HS-27A (cell line): ENCODE results near the gene KYNU.
A peak's percentile ranks its signal among the peaks of the same experiment; 100 is the strongest.
"Not testable (repeated sequence)": the region's sequence is repeated elsewhere in the genome, so short reads cannot be mapped to it uniquely, and the experiment has no call there.

Experiments used
- DNase-seq: peaks from one replicate; pipeline ENCODE4 v3.0.0-alpha.2; 2012; ENCODE audit warnings: low read depth, missing footprints

The KYNU gene

DNA sequence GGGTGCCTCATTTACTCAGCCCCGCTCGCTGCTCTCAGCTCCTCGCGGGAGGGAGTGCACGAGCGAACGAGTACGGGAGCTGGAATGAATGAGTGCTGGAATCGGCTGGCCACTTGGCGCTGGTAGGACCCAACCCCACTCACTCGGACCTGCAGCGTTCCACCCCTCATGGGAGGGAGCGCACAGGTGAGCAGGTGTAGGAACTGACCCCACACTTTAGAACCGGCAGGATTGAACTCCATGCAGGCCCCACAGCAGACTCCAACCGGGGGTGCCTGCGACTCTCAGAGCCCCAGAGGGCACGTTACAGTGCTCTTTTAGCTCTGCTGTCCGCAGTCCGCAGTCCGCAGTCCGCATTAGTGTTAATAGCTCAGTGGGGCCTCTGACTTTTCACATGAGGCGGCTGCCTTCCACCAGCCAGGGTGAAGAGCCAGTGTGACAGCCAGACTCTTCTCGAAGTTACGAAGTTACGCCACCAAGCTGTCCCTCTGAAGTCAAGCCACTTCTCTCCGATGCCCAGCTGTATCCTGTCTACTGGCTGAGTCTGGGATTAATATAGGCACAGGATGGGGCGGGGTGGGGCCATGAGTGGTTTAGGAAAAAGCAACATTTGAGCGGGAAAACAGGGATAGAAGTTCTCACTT lies 149.1 kb downstream of the KYNU start:
- no peak for DNase-seq

DNA sequence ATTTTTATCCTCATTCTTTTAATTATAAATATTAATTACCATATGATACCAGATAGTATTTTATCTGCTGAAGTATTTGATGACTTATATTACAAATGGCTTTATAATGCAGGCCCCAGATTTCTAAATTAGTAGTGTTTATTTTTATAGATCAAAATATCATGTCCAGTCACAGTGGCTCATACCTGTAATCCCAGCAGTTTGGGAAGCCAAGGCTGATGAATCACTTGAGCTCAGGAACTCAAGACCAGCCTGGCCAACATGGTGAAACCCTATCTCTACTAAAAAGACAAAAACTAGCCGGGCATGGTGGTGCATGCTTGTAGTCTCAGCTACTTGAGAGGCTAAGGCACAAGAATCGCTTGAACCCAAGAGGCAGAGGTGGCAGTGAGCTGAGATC lies 151.7 kb downstream of the KYNU start:
- peak; percentile 11 for DNase-seq

DNA sequence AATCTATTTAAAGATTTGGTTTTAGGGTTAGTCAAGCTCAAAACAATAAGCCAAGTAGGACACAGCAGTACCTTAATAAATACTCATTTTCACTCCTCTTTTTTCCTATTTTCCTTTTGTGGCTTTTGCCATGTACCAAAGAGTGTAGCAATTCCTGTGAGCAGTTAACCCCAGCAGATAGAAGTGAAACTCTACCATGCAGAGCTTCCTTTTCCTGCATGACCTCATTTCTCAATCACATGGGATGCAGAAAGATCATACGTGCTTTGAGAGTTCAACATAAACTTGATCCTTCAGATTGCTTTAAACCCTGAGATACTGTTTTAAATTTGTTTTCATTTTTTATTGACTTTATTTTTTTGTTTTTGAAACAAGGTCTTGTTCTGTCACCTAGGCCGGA lies 152.7 kb downstream of the KYNU start:
- no peak for DNase-seq

DNA sequence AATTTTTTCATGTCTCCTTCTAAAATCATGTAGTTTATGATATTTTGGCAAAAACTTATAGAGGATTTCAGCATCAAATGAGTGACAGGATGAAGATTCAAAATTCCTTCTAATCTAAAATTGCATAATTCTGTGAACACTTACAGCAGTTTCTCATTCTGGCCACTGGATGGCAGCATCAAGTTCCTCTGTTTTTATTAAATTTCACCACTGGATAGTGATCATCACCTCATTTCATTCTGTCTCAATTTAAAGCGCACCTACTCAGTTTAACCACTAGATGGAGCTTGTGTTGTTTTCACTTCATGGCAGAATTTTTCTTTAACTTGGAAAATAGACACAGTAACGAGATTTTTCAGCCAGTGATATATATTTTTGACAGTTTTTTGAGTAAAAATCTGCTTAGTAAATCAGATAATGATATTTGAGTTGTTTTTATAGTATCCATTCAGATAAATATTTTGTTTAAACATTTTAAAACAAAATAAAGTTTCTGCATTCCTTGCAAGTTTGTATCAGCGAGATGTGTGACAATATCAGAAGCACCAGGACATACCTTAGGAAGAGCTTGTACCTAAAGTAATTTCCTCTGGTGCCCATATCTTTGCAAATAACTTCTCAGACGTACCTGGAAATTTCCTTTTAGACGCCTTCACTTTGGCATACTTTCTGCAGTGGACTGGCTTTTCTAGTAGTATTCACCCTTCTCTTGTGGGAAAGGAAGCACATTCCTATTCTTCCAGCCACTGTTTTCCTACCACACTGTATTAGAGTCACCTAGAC lies 157.0 kb downstream of the KYNU start:
- peak; percentile 51 for DNase-seq

DNA sequence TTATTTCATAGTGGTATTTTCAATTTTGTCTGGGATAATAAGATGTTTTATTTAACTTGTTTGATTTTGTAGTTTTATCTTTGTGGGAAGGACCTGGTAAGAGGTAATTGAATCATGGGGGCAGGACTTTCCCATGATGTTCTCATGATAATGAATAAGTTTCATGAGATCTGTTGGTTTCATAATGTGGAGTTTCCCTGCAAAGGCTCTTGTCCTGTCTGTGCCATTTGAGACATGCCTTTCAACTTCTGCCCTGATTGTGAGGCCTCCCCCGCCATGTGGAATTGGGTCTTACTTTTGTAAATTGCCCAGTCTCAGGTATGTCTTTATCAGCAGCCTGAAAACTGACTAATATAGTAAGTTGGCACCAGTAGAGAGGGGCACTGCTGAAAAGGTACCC lies 174.0 kb downstream of the KYNU start:
- DNase-seq, result no peak

DNA sequence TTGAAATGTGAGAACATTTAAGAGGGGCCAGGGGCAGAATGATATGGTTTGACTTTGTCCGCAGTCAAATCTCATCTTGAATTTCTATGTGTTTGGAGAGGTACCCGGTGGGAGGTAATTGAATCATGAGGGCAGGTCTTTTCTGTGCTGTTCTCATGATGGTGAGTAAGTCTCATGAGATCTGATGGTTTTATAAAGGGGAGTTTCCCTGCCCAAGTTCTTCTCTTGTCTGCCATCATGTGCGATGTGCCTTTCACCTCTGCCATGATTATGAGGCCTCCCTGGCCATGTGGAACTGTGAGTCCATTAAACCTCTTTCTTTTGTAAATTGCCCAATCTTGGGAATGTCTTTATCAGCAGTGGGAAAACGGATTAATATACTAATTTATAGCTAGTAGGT lies 176.0 kb downstream of the KYNU start:
- DNase-seq, result not testable (repeated sequence)

DNA sequence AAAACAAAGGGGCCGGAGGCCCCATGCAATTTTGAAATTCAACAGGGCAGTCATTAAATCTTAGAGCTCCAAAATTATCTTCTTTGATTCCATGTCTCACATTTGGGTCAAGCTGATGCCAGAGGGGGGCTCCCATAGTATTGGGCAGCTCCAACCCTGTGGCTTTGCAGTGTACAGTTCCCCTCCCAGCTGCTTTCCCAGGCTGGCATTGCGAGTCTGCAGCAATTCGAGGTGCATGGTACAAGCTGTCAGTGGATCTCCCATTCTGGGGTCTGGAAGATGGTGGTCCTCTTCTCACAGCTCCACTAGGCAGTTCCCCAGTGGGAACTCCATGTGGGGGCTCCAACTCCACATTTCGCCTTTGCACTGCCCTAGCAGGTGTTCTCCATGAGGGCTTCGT lies 179.1 kb downstream of the KYNU start:
- no peak for DNase-seq

DNA sequence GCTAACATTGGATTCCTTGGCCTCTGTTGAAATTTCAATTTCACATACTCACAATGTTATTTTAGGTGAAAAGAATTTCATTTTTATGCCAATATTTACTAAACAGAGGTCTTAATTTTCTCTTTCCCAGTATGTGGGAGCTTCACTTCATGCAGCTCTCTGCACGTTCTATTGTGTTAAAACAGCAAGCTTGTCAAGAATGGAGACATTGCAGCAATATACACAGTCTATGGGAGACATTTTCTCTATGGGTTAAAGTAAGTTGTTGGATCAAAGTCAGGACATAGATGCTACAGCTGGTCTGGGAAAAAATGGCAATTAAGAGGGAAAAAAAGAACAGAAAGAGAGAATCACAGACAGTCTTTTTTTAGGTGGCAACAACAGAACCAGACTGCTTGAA lies 181.4 kb downstream of the KYNU start:
- no peak for DNase-seq

DNA sequence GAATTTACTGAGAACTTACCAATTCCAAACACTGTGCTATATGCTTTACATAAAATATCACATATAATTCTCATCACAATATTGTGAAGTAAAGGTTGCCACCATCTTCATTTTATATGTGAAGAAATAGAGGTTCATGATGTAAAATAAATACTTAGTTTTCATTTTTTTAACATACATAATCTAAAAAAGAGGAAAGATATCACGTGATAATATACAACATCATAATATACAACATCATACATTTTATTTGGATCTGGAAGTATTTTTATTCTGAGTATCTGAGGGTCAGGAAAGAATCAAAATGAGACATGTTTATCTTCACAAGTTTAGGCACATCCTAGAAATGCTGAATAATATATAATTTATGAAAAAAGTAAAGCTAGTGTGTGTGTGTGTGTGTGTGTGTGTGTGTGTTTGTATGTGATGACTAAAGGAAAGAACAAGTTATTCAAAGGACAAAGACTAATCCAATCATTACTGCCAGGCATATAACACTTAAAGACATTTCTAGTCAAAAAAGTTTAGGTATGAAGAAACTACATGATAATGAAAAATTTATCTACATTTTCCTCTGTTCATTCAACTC lies 186.2 kb downstream of the KYNU start:
- DNase-seq, result no peak

DNA sequence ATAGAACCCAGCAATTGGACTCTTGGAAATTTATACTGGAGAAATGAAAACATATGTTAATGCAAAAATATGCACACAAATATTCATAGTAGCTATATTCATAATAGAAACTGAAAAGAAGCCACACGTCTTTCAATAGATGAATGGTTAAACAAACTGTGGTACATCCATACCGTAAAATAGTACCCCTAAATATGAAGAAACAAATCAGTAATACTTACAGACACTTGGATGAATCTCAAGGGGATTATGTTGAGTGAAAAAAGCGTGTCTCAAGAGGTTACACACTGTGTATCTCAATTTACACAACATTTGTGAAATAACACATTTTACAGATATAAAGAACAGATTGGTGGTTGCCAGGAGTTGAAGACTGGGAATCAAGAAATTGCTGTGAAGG lies 190.6 kb downstream of the KYNU start:
- no peak for DNase-seq

DNA sequence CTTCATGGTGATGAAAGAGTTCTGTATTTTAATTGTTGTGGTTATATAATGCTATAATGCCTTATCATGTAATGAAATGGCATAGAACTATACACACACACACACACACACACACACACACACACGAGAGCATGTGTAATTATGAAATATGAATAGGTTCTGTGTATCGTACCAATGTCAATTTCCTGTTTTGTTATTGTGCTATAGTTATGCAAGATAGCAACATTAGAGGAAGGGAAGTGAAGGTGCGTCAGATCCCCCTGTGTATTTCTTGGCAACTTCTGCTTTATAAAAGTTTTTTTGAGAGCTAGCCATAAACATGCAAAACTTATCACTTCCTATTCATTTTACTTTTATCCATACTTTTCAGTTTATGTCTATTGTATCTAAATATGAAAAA lies 191.0 kb downstream of the KYNU start:
- no peak for DNase-seq

DNA sequence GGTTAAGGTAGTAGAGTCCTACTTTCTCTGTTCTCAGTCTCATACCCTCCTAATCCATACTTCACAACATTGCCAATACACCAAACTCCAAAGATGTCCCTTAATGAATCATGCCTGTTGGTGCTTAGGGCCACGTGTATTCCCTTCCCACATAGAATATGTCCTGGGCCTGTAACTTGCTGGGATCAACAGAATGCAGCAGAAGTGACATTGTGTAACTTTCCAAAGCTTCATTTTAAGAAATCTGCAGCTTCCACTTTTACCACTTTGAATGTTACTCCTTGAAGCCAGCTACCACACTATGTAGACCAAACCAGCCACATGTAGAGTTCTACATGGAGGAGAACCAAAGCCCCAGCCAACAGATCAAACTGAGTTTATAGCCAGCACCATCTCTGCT lies 193.2 kb downstream of the KYNU start:
- no peak for DNase-seq

DNA sequence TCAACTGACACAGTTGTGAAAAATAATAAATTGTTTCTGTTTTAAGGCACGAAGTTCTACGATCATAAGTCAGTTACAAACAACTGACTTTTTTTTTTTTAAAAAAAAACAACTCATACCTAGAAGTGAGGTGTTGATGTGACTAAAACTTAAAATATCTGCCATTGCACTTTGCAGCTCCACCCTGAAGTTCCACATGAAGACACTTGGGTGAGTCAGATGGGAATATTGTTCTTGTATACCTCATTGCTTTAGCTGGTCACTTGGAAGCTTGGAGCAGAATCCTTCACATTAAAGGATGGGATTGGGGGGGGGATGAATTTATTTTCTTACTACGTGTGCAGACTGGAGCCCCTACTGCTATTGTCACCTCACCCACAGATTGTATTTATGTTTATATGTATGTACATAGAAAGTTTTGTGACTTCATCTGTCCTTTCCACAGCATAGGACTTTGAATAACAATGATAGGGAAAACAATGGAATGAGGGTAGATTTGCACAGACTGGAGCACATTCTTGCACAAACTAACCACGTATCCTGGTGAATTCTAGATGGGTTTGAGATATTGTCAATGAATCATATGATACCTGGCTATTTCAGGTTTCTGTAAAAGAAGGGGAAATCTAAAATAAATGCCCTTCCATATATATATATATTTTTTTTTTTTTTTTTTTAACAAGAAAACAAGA lies 193.9 kb downstream of the KYNU start:
- no peak for DNase-seq

DNA sequence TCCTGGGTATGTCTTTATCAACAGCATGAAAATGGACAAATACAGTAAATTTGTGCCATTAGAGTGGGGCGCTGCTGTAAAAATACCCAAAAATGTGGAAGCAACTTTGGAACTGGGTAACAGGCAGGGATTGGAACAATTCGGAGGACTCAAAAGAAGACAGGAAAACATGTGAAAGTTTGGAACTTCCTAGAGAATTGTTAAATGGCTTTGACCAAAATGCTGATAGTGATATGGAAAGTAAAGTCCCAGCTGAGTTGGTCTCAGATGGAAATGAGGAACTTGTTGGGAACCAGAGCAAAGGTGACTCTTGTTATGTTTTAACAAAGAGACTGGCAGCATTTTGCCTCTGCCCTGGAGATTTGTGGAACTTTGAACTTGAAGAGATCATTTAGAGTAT lies 197.4 kb downstream of the KYNU start:
- not testable (repeated sequence) for DNase-seq

DNA sequence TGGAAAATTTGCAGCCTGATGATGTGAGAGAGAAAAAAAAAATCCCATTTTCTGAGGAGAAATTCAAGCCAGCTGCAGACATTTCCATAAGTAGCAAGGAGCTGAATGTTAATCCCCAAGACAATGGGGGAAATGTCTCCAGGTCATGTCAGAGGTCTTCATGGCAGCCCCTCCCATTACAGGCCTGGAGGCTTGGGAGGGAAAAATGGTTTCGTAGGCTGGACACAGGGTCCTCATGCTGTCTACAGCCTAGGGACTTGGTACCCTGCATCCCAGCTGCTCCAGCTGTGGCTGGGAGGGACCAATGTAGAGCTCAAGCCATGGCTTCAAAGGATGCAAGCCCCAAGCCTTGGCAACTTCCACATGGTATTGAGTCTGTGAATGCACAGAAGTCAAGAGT lies 198.2 kb downstream of the KYNU start:
- no peak for DNase-seq

DNA sequence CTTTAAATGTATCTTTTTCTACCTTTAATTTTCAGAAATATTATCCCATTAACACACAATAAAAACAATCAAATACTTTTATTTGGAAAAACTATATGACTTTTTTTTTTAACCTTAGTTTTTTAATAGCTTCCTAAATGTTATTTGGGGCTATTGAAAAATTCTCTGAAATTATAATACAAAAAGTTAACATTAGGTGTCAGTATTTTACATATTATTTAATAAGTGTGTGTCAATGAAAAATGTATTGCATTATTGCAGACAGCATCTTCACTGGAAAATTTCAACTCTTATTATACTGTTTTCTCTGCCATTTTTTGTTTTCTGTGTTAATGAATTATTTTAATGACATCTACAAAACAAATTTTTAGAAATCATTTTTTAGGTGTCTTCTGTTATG lies 200.6 kb downstream of the KYNU start:
- DNase-seq, result no peak

DNA sequence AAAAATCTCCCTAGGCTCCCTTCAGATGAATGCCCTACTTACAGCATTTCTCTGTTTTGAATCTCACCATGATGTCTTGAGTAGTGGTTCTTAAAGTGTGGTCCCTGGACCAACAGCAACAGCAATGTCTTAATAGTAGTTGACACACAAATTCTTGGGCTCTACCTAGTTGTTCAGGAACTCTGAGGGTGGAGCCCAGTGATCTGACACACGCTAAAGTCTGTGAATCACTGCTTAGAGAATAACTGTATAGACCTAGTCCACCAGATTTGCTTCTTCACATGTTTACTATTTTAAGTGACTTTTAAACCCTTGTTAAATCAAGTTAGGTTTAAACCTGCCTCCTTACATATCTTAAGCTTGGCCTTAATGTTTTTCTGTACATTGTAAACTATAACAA lies 204.2 kb downstream of the KYNU start:
- no peak for DNase-seq

DNA sequence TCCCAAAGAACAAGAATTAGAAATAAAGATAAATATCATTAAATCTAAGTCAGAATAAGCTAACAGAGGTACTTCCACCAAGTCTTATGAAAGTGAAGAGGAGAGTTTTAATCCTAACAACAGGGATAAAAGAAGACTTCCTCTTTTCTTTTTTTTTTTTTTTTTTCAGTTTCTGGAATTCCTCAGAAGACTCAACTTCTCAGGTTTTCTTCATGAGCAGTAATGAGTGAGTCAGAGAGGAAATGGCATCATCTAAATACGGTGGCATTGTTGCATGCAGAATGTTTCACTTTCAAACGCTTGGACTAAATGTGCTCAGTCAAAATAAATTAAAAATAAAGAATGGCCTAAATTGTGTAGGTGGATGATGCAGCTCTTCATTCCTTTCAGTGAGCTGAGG lies 206.2 kb downstream of the KYNU start:
- peak; percentile 24 for DNase-seq

DNA sequence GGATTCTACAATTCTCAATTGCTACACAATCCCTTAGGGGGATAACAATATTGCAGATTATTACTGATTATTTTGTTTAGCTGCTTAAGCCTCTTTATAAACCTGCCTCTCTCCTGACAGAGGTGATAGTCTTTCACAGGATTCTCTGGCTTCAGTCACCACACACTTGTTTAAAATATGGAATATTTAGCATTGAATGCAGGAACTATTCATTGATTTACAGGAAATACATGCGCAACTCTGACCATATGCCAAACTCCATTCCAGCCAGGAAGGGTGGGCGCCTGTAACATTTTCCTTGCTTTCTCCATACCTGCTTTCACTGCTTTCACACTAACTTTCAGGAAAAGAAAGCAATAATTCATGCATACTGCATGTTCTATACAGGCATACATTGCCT lies 207.0 kb downstream of the KYNU start:
- no peak for DNase-seq

DNA sequence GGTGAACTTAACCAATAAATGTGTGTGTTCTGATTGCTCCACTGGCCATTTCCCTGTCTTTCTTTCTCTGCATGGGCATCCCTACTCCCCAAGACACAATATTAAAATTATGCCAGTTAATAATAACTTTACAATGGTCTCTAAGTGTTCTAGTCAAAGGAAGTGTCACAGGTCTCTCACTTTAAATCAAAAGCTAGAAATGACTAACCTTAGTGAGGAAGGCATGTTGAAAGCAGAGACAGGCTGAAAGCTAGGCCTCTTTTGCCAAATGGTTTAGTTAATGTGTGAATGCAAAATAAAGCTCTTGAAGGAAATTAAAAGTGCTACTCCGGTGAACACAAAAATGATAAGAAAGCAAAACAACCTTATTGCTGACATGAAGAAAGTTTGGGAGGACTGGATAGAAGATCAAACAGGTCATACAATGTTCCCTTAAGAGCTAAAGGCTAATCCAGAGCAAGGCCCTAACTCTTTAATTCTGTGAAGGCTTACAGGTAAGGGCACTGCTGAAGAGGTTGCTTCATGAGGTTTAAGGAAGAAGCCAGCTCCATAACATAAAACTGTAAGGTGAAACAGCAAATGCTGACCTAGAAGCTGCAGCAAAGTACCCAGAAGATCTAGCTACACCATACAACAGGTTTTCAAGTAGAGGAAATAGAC lies 207.8 kb downstream of the KYNU start:
- no peak for DNase-seq

DNA sequence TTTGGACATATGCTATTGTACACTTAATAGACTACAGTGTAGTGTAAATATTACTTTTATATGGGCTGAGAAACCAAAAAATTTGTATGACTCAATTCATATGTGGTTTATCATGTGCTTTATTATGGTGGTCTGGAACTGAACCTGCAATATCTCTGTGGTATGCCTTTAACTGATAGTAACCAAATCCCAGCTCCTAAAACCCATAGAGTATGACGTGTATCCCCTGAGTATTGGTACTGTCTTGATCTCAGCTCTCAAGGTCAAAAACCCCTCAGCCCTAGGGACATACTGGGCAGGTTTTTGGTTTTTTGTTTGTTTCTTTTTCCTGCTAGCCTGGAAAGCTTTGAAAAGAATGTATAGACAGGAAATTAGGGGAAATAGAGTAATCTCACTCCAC lies 209.6 kb downstream of the KYNU start:
- no peak for DNase-seq

DNA sequence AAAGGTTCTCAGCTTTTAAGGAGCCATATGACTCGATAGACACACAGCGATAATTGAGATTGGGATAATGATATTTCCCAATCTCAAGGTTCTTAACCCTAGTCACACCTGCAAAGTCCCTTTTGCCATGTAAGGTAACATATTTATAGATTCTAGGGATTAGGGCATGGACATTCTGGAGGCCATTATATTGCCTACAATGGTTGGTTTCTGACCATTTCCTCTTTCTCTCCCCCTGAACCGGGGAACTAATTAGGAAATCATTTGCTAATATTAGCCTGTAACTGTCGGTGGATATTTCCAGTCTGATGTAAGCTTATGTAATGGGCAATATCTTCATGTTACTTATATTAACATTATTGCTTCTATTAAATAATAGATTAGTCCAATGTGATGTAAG lies 210.9 kb downstream of the KYNU start:
- no peak for DNase-seq
